ENCODE results near the gene LEFTY1.

The LEFTY1 gene

DNA sequence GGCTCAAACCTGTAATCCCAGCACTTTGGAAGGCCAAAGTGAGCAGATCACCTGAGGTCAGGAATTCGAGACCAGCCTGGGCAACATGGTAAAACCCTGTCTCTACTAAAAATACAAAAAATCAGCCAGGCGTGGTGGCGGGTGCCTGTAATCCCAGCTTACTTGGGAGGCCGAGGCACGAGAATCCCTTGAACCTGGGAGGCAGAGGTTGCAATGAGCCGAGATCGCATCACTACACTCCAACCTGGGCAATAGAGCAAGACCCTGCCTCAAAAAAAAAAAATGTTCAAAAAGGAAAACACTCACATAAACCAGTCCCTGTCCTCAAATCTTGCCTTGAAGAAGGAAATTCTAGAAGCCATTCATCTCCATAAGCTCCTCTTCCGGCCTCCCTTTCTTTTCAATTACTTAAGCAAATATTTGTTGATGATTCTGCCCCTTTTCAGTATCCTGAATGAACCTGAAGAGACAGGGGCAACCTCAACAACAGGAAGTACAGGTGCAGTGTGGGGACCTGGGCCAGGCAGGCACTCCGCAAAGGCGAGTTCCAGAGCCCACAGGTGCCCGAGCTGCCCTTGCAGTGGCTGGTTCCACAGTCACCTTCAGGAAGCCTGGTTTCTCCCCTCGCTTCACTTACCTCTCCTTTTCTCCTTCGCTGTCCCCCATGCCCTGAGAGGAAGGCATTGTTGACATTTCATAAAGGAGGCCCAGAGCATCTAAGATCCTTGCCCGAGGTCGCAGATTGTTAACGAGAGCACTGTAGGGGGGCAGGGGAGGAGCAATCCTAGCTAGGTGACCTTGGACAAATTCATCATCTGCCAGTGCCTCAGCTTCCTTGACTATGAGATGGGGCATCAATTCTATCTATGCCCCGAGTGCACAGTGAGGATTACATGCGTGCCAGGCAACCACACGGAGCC is 8.9 kb upstream of the LEFTY1 start:
- TF ChIP-seq, protein P1, sequence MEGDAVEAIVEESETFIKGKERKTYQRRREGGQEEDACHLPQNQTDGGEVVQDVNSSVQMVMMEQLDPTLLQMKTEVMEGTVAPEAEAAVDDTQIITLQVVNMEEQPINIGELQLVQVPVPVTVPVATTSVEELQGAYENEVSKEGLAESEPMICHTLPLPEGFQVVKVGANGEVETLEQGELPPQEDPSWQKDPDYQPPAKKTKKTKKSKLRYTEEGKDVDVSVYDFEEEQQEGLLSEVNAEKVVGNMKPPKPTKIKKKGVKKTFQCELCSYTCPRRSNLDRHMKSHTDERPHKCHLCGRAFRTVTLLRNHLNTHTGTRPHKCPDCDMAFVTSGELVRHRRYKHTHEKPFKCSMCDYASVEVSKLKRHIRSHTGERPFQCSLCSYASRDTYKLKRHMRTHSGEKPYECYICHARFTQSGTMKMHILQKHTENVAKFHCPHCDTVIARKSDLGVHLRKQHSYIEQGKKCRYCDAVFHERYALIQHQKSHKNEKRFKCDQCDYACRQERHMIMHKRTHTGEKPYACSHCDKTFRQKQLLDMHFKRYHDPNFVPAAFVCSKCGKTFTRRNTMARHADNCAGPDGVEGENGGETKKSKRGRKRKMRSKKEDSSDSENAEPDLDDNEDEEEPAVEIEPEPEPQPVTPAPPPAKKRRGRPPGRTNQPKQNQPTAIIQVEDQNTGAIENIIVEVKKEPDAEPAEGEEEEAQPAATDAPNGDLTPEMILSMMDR (IDR thresholded peaks at IDR 0.05), result no peak

DNA sequence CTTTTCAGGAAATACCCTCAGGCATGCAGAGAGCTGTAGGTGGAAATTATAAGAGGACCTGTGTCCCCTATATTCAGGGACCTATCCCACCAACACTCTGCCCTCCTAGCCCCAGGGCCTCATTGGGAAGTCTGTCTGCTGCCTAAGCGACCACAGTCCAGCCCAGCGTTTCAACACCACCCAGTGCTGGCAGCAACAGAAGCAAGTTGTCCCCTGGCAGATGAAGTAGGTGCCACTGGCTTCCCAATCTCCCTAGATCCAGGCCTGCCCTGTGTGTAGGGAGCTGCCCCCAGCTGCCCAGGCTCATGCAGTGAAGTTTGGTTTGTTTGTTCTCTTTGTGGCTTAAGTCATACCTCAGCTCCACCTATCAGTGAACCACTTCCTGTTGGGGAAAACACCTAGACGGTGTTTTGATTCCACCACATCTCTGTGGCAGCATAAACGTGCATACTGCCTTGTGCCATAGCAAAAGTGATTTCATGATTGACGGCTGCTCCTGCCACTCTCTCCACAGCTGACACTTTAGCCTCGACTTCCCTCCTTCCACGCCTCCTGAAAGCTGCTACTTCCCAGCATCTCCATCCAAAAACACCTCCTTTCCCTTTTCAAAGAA is 8.1 kb upstream of the LEFTY1 start:
- TF ChIP-seq, protein P1 (IDR thresholded peaks at IDR 0.05), result no peak

DNA sequence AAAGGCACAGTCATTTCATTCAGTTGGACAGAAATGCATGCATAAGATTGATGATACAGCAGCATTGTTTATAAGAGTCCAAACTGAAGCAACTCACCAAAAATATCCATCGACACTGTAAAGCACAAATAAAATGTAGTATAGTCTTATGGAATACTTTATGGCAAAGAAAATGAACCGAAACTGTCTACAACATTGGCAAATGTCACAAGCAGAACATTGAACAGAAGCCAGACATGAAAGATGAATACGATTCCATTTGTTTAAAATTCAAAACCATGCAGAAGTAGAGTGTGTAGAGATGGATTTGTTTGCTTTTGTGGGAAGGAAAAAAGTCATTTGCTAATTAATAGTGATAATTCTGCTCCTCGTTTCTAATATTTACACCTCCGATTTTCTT is 7.5 kb upstream of the LEFTY1 start:
- TF ChIP-seq, protein P1 (IDR thresholded peaks at IDR 0.05), result no peak

DNA sequence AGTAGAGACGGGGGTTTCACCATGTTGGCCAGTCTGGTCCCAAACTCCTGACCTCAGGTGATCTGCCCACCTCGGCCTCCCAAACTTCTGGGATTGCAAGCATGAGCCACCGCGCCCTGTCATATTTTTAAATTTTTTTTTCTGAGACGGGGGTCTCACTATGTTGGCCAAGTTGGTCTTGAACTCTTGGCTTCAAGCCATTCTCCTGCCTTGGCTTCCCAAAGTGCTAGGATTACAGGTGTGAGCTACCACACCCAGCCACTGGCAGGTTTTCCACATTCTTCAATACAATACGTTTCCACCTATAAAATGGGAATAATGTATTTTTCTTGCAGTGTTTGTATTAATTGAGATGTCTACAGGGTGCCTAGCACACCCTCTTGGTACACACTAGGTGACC is 3.4 kb upstream of the LEFTY1 start:
- TF ChIP-seq, protein P1 (IDR thresholded peaks at IDR 0.05), result no peak

DNA sequence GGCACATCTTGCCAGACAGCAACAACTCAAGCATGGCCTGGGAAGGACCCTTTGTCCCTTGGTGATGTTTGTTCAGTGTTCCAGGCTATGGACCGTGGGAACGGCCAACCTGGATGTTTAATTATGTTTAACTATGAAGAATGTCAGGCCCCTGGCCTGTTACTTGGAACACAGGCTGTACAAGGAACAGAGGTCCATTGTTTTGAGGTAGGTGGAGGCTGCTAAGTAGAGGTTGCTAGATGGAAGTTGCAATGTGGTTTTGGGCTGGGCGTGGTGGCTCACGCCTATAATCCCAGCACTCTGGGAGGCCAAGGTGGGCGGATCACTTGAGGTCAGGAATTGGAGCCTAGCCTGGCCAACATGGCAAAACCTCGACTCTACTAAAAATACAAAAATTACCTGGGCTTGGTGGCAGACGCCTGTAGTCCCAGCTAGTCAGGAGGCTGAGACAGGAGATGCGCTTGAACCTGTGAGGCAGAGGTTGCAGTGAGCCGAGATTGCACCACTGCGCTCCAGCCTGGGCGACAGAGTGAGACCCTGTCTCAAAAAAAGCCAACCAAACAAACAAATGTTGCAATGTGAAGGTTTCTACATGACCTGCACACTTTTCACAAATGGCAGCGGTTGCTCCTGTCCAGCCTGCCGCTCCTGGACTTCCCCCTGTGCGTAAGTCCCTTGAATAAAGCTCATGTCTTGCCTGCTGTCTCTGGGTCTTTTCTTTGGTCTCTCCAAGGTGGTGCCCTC is 2.5 kb upstream of the LEFTY1 start:
- TF ChIP-seq, protein P1 (IDR thresholded peaks at IDR 0.05), result no peak

DNA sequence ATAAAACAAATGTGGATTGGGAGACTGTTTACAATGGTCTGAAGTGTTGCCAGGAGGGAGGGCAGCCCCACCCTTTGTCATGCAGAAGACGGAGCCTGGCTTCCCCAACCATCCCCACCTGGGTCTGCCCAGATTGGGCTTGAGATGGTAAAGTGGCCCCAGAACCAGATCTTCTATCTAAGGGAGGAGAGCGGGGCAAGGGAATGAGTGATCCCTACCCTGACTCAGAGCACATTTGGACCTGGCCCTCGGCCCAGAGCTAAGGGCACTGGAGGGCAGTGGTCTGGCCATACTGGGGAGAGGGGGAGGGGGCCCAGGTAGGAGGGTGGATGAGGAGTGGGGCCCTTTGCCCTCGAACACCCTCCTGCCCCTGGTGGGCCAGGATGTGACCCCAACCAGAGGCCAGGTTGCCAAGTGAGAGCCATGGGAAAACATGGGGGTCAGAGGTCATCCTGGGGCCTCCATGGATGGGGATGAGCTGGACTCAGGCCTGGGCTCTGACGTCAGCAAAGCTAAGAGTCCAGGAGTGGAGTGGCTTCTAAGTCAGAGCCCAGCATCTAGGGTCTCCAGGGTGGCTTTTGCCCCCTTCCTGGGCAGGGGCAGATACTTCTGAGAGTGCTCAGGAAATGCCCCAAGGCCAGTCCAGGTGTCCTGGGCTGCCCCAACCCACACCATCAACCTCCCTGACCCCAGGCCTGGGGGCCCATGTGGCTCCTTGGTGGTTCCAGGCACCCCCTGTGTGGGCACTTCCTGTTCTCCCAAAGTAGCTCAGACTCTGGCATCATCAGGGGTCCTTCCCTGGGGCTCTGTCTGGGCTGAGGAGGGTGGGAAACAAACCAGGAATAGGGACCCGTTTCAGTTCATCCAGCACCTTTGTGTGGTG is 1.6 kb upstream of the LEFTY1 start:
- TF ChIP-seq, protein P1 (IDR thresholded peaks at IDR 0.05), result no peak

DNA sequence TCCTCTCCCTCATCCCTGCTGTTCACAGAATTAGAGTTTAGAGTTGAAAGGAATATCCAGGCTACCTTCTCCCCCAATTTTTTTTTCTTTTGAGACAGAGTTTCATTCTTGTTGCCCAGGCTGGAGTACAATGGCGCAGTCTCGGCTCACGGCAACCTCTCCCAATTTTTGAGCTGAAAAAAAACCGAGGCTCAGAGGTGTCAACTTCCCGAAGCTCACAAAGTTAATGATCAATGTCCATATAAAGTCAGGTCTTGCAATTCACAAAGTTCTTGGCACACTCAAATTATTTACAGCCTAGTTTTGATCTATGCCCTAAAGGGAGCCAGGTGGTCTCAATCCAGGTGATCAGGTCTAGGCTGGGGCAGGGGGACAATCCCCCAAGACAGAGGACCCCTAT is 797 bp upstream of the LEFTY1 start:
- TF ChIP-seq, protein P1 (IDR thresholded peaks at IDR 0.05), result no peak
